ENCODE measurements around the gene ACSM3. TPM values are rescaled to one million over a fixed set of nuclear protein-coding genes. Genes with fewer than 3 reads are reported as not detected.

ACSM3 gene
- polyA plus RNA-seq, 2 of the 4 experiments (the other 2 are of a cell fraction), result 2.9 to 15.7 TPM

- Histone ChIP-seq H3K4me1 (peaks cover 20% of the 10 kb centered on the region; the same call in 2 of the 3 replicates), H3K4me2 (no peak overlapping the region), H3K9me3 (peaks cover 11% of the 10 kb centered on the region), H3K4me3 (no peak overlapping the region), H3K27ac (no peak overlapping the region)
- WGBS (ENCODE audit: missing lambda C conversion rate), result 57% methylated on average over 1 of the region's 1 CpG
- ATAC-seq (no peak), DNase-seq (ENCODE audit: low read depth in 1 of 2, low spot score in 1 of 2) (no peak), FAIRE-seq (no peak)
- TF ChIP-seq RARB (CRISPR knock-in tag; IDR thresholded peaks at IDR 0.05) (no peak), FOXS1 (CRISPR knock-in tag; IDR thresholded peaks at IDR 0.05) (no peak), PBX3 (IDR thresholded peaks at IDR 0.05) (no peak), HMGXB4 (CRISPR knock-in tag; IDR thresholded peaks at IDR 0.05; ENCODE audit: borderline replicate concordance) (no peak), HES2 (IDR thresholded peaks at IDR 0.05) (no peak), EP300 (IDR thresholded peaks at IDR 0.05) (no peak), CEBPB (IDR thresholded peaks at IDR 0.05) (no peak), CBX2 (IDR thresholded peaks at IDR 0.05; ENCODE audit: borderline replicate concordance, low read depth) (no peak), NPAS2 (CRISPR knock-in tag; IDR thresholded peaks at IDR 0.05; ENCODE audit: borderline replicate concordance) (no peak), POLR2AphosphoS2 (conservative IDR thresholded peaks at IDR 0.05; ENCODE audit: low read length) (no peak), HEYL (CRISPR knock-in tag; IDR thresholded peaks at IDR 0.05) (no peak), JUN (IDR thresholded peaks at IDR 0.05) (no peak), TP53 (CRISPR knock-in tag; IDR thresholded peaks at IDR 0.05) (no peak), ZNF302 (CRISPR knock-in tag; IDR thresholded peaks at IDR 0.05) (no peak), HOXB13 (CRISPR knock-in tag; IDR thresholded peaks at IDR 0.05; ENCODE audit: low read depth) (no peak), GATA3 (IDR thresholded peaks at IDR 0.05; ENCODE audit: borderline replicate concordance) (no peak), NR3C1 (IDR thresholded peaks at IDR 0.05) (no peak)
- TF ChIP-seq, protein P1, sequence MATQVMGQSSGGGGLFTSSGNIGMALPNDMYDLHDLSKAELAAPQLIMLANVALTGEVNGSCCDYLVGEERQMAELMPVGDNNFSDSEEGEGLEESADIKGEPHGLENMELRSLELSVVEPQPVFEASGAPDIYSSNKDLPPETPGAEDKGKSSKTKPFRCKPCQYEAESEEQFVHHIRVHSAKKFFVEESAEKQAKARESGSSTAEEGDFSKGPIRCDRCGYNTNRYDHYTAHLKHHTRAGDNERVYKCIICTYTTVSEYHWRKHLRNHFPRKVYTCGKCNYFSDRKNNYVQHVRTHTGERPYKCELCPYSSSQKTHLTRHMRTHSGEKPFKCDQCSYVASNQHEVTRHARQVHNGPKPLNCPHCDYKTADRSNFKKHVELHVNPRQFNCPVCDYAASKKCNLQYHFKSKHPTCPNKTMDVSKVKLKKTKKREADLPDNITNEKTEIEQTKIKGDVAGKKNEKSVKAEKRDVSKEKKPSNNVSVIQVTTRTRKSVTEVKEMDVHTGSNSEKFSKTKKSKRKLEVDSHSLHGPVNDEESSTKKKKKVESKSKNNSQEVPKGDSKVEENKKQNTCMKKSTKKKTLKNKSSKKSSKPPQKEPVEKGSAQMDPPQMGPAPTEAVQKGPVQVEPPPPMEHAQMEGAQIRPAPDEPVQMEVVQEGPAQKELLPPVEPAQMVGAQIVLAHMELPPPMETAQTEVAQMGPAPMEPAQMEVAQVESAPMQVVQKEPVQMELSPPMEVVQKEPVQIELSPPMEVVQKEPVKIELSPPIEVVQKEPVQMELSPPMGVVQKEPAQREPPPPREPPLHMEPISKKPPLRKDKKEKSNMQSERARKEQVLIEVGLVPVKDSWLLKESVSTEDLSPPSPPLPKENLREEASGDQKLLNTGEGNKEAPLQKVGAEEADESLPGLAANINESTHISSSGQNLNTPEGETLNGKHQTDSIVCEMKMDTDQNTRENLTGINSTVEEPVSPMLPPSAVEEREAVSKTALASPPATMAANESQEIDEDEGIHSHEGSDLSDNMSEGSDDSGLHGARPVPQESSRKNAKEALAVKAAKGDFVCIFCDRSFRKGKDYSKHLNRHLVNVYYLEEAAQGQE (IDR thresholded peaks at IDR 0.05), result no peak
- TF ChIP-seq, protein P2, sequence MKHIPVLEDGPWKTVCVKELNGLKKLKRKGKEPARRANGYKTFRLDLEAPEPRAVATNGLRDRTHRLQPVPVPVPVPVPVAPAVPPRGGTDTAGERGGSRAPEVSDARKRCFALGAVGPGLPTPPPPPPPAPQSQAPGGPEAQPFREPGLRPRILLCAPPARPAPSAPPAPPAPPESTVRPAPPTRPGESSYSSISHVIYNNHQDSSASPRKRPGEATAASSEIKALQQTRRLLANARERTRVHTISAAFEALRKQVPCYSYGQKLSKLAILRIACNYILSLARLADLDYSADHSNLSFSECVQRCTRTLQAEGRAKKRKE (CRISPR knock-in tag; IDR thresholded peaks at IDR 0.05; ENCODE audit: low read depth), result no peak
- TF ChIP-seq, protein P3, sequence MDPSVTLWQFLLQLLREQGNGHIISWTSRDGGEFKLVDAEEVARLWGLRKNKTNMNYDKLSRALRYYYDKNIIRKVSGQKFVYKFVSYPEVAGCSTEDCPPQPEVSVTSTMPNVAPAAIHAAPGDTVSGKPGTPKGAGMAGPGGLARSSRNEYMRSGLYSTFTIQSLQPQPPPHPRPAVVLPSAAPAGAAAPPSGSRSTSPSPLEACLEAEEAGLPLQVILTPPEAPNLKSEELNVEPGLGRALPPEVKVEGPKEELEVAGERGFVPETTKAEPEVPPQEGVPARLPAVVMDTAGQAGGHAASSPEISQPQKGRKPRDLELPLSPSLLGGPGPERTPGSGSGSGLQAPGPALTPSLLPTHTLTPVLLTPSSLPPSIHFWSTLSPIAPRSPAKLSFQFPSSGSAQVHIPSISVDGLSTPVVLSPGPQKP (IDR thresholded peaks at IDR 0.05; ENCODE audit: low read depth, low read length), result no peak
- ChIA-PET POLR2A (no interaction called here), CTCF (no interaction called here)
These were observed 2.6 kb upstream of the ACSM3 start for GRCh38 chr16:20761175-20761574.

Measured in A549 (cell line).